Adrenal gland (tissue), 12 donors: ENCODE results near the gene CYP19A1. TPM values are rescaled to one million over a fixed set of nuclear protein-coding genes. Genes with fewer than 3 reads are reported as not detected.
A peak's percentile ranks its signal among the peaks of the same experiment; 100 is the strongest.

Experiments
- DNase-seq, 7 donors: peaks; one replicate each; pipeline ENCODE4 v3.0.0-alpha.2; 2019 to 2020
- H3K27ac ChIP-seq, 5 donors: fragments of 200-600 bp; sonication (generic) in 4 of 5; 1 replicate in 3 of 5; 2 replicates in 2 of 5; pipeline versions ENCODE4 v1.5.1 to v1.8.0; 2016 to 2020; ENCODE audit warnings: mild to moderate bottlenecking in 1 of 5
- H3K27me3 ChIP-seq: fragments of 200-600 bp; 2 replicates; pipeline ENCODE4 v1.8.0; 2021
- H3K36me3 ChIP-seq, 2 donors: fragments of 200-600 bp; replicated peaks in 1 of 2; 1 replicate in 1 of 2; 2 replicates in 1 of 2; pipeline versions ENCODE4 v1.5.1 to v1.8.0; 2018 to 2022
- H3K4me1 ChIP-seq, 2 donors: fragments of 200-600 bp; replicated peaks in 1 of 2; 1 replicate in 1 of 2; 2 replicates in 1 of 2; pipeline versions ENCODE4 v1.5.1 to v1.8.0; 2018 to 2021
- H3K4me3 ChIP-seq, 4 donors: fragments of 200-600 bp; sonication (generic) in 3 of 4; one replicate each; pipeline ENCODE4 v1.5.1; 2016 to 2018
- H3K9me3 ChIP-seq, 3 donors: fragments of 200-600 bp; sonication (generic) in 1 of 3; replicated peaks in 1 of 3; 1 replicate in 2 of 3; 2 replicates in 1 of 3; pipeline versions ENCODE4 v1.5.1 to v1.8.0; 2016 to 2021
- POLR2A ChIP-seq, 2 donors: fragments of 450-650 bp; IDR thresholded peaks; one replicate each; pipeline ENCODE4 v1.6.1; 2017; ENCODE audit warnings: antibody characterized with exemption in 2 of 2, mild to moderate bottlenecking in 2 of 2, moderate library complexity in 1 of 2
- WGBS, 4 donors: extraction: QIAGEN DNeasy Blood & Tissue Kit in 2 of 4; methylation state at CpG; one replicate each; pipeline versions ENCODE4 v1.1.5 to v1.1.7; 2013 to 2017; 5-methylcytosine and 5-hydroxymethylcytosine counted together
- intact Hi-C, 2 donors: fragments of 100-400 bp; cut with DNase I; formaldehyde crosslinking; loops; one replicate each; pipeline versions ENCODE4 v1.14.1 to v1.15.0; 2022 to 2023
- polyA plus RNA-seq, 3 donors: library from polyadenylated mRNA; stranded (reverse); fragments of 200-250 nt in 2 of 3; fragments of 350-450 nt in 1 of 3; fragmentation: Illumina TruSeq in 1 of 3; extraction: RNeasy Lipid Tissue Mini Kit (QIAGEN cat#74804) in 1 of 3; gene quantifications; one replicate each; pipeline ENCODE4 v1.2.3, GENCODE V29; 2013 to 2014
- total RNA-seq, 9 donors: library from RNA; depleted of rRNA in 4 of 9; stranded (reverse); fragments of >200 nt in 4 of 9; fragments of 120-200 nt in 1 of 9; fragmentation: NEBNext Ultra II Directional in 1 of 9; extraction: Animal tissue kit (Norgen Biotek cat#: 25700) in 1 of 9; gene quantifications; one replicate each; pipeline versions ENCODE4 v1.1.0 to v1.2.4, GENCODE V29; 2013 to 2023
- TF ChIP-seq, protein P1 (sequence below), 6 experiments: fragments of 450-650 bp in 4 of 6; fragments of 200-600 bp in 2 of 6; sonication (generic) in 1 of 6; IDR thresholded peaks; 1 replicate in 5 of 6; 2 replicates in 1 of 6; pipeline versions ENCODE4 v1.5.1 to v1.8.0; 2016 to 2021; ENCODE audit warnings: antibody characterized with exemption in 6 of 6, mild to moderate bottlenecking in 2 of 6, moderate library complexity in 1 of 6
- donor health status: healthy with polysubstance abuse.
- donor health status: Bipolar disorder and iron deficiency.
- donor health status: DM: yes; HTN: yes; CAD: no.
- donor health status: DM: no; HTN: no; CAD: no.
- donor health status: DM: no; HTN: no; CAD: no.
- donor health status: DM: yes; HTN: yes; CAD: no.

Gene CYP19A1
- total and polyA plus RNA-seq, 12 donors: 0.41 to 21.6 (median 1.3) TPM

DNA sequence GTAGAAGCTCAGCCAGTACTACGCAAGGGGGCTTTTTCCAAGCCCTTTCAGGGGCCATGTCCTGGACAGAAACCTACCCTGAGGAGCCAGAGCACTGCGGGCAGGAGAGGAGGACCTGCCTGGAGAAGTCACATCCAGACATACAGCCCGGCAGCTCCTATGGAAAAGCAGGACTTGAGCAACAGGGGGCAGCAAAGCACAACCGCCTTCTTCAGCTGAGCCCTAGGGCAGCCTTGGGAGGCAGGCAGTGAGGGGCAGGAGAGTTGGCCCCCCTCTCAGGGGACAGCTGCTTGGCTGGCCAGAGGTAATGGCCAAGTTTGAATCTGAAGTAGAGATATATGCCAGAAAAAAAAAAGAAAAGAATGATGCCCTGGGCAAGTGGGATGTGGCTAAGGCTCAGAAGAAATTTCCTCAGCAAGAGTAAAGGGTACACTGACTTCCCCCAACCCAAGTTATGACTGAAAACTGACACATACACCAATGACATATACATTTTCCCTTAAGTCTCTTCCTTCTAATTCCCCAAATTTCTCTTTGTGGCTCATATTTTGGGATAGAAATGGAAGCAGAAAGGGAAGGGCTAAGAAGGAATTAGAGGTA, 56.9 kb downstream of the CYP19A1 start:
- H3K4me3 ChIP-seq: no peak overlapping the region
- H3K4me1 ChIP-seq: peaks cover 0 to 8% of the 10 kb centered on the region in 2 donors
- no peak overlapping the region for H3K27ac ChIP-seq
- no peaks in the 10 kb centered on the region for H3K9me3 ChIP-seq
- intact Hi-C loops: loop anchor here (5.0 to 10.0 kb wide), 3 partner anchors 101 to 517 kb away; partner anchors contain the start of gene SPPL2A (in 1 of the 2)
- no peak for TF ChIP-seq POLR2A (IDR thresholded peaks at IDR 0.05)
- TF ChIP-seq, protein P1, sequence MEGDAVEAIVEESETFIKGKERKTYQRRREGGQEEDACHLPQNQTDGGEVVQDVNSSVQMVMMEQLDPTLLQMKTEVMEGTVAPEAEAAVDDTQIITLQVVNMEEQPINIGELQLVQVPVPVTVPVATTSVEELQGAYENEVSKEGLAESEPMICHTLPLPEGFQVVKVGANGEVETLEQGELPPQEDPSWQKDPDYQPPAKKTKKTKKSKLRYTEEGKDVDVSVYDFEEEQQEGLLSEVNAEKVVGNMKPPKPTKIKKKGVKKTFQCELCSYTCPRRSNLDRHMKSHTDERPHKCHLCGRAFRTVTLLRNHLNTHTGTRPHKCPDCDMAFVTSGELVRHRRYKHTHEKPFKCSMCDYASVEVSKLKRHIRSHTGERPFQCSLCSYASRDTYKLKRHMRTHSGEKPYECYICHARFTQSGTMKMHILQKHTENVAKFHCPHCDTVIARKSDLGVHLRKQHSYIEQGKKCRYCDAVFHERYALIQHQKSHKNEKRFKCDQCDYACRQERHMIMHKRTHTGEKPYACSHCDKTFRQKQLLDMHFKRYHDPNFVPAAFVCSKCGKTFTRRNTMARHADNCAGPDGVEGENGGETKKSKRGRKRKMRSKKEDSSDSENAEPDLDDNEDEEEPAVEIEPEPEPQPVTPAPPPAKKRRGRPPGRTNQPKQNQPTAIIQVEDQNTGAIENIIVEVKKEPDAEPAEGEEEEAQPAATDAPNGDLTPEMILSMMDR (IDR thresholded peaks at IDR 0.05): peak; percentile 40 to 66 (median 60)
- H3K36me3 ChIP-seq: no peaks in the 10 kb centered on the region
- peak; percentile 32 to 81 (median 69) for DNase-seq
- 40 to 65% (median 42%) methylated on average over 2 to 4 of the region's 4 CpGs for WGBS, 4 donors
- H3K27me3 ChIP-seq: no peaks in the 10 kb centered on the region

DNA sequence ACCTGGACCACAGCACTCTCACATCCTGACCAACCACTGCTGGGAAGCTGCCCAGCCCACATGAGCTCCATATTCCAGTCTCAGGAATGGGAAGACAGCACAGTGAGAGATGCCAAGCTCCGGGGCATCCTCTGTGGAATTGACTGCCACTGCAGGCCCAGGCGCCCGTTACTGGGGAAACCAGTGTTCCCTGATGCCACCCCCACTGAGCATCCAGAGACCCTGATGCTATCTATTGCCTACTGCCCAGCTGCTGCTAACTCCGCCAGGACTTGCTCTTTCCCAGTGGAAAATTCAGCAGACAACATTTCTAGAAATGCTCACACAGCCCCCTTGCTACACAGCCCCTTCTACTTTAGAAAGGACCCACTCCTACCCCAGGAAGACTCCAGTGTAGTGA, 57.6 kb downstream of the CYP19A1 start:
- Histone ChIP-seq H3K9me3 (no peaks in the 10 kb centered on the region), H3K4me3 (no peak overlapping the region), H3K36me3 (no peaks in the 10 kb centered on the region), H3K27me3 (no peaks in the 10 kb centered on the region), H3K4me1 (peaks cover 0 to 8% of the 10 kb centered on the region in 2 donors), H3K27ac (no peak overlapping the region)
- intact Hi-C loops: loop anchor here (5.0 to 10.0 kb wide), 3 partner anchors 101 to 516 kb away; partner anchors contain the start of gene SPPL2A (in 1 of the 2)
- DNase-seq: no peak
- TF ChIP-seq POLR2A (IDR thresholded peaks at IDR 0.05): no peak
- TF ChIP-seq, protein P1 (IDR thresholded peaks at IDR 0.05): no peak
- WGBS, 4 donors: 67 to 100% (median 90%) methylated on average over 1 to 4 of the region's 4 CpGs

DNA sequence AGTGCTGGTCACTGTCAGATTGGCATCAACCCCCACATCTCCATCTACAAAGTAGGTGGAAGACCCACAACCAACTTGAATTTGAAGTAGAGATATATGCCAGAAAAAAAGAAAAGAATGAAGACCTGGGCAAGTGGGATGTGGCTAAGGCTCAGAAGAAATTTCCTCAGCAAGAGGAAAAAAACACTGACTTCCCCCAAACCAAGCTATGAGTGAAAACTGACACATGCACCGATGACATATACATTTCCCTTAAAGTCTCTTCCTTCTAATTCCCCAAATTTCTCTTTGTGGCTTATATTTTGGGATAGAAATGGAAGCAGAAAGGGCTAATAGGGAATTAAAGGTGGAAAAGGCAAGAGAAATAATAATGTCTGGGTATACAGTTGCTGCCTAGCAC, 59.0 kb downstream of the CYP19A1 start:
- no peak for TF ChIP-seq POLR2A (IDR thresholded peaks at IDR 0.05)
- TF ChIP-seq, protein P1 (IDR thresholded peaks at IDR 0.05): no peak
- WGBS, 4 donors: 77 to 88% (median 83%) methylated on average over 1 of the region's 1 CpG
- H3K4me3 ChIP-seq: no peak overlapping the region
- intact Hi-C loops: no loop called here
- H3K4me1 ChIP-seq: peaks cover 0 to 8% of the 10 kb centered on the region in 2 donors
- DNase-seq: no peak
- no peaks in the 10 kb centered on the region for H3K36me3 ChIP-seq
- H3K27ac ChIP-seq: no peak overlapping the region
- H3K27me3 ChIP-seq: no peaks in the 10 kb centered on the region
- no peaks in the 10 kb centered on the region for H3K9me3 ChIP-seq

DNA sequence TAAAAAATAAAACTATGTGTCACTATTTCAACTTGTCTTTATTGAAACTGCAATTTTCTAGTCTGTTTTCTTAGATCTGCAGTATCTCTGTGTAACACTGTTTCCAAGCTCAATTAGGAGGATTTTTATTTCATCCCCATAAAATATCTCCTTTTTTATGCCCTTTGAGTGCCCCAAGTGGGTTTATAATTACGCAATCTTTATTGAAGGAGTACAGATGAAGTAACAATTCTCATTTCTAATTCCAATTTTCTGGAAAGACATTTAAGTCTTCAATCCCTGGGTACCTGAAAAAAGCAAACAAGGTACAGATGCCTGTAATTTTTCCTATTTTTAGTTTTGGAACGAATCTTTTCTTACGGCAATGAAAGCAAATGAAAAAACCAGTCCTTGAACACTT, 61.3 kb downstream of the CYP19A1 start:
- intact Hi-C loops: no loop called here
- no peak overlapping the region for H3K4me3 ChIP-seq
- H3K27ac ChIP-seq: no peak overlapping the region
- H3K4me1 ChIP-seq: peaks cover 0 to 6% of the 10 kb centered on the region in 2 donors
- 67 to 73% (median 68%) methylated on average over 3 of the region's 3 CpGs for WGBS, 4 donors
- H3K36me3 ChIP-seq: no peaks in the 10 kb centered on the region
- no peaks in the 10 kb centered on the region for H3K27me3 ChIP-seq
- no peak for DNase-seq
- no peaks in the 10 kb centered on the region for H3K9me3 ChIP-seq
- TF ChIP-seq, protein P1 (IDR thresholded peaks at IDR 0.05): no peak
- TF ChIP-seq POLR2A (IDR thresholded peaks at IDR 0.05): no peak
